Neural cell (in vitro differentiated cells): ENCODE results near the gene SMAD4. TPM values are rescaled to one million over a fixed set of nuclear protein-coding genes. Genes with fewer than 3 reads are reported as not detected.

Source experiments
- H2AFZ ChIP-seq: fragments of 200-600, 300-800 bp; sonication (generic), shearing (Covaris generic); 2 replicates; pipeline ENCODE4 v1.6.0; 2014; ENCODE audit warnings: low read depth, mild to moderate bottlenecking, antibody characterized with exemption, low read length, moderate library complexity
- H3F3A ChIP-seq: fragments of 200-600 bp; shearing (Covaris generic); 2 replicates; pipeline ENCODE4 v1.6.1; 2016; ENCODE audit warnings: mild to moderate bottlenecking, moderate library complexity, mixed read lengths, antibody characterized with exemption, low read length; ENCODE audit not compliant: insufficient read depth, poor library complexity, severe bottlenecking
- H3K27ac ChIP-seq: fragments of 200-600, 300-800 bp; sonication (generic), shearing (Covaris generic); 2 replicates; pipeline ENCODE4 v1.5.1; 2014; ENCODE audit warnings: mild to moderate bottlenecking, low read length, moderate library complexity
- H3K27me3 ChIP-seq: fragments of 300-800, 200-600 bp; sonication (generic), shearing (Covaris generic); 2 replicates; pipeline ENCODE4 v1.6.0; 2014; ENCODE audit warnings: mild to moderate bottlenecking, low read depth, low read length, moderate library complexity; ENCODE audit not compliant: insufficient read depth
- H3K36me3 ChIP-seq: fragments of 300-800, 200-600 bp; sonication (generic), shearing (Covaris generic); 2 replicates; pipeline ENCODE4 v1.5.1; 2014; ENCODE audit warnings: mild to moderate bottlenecking, antibody characterized with exemption, low read length, moderate library complexity; ENCODE audit not compliant: insufficient read depth
- H3K4me2 ChIP-seq: fragments of 300-800, 200-600 bp; sonication (generic), shearing (Covaris generic); 2 replicates; pipeline ENCODE4 v1.6.0; 2014; ENCODE audit warnings: mild to moderate bottlenecking, low read length
- H3K4me3 ChIP-seq: fragments of 300-800, 200-600 bp; sonication (generic), shearing (Covaris generic); 2 replicates; pipeline ENCODE4 v1.5.1; 2014; ENCODE audit warnings: mild to moderate bottlenecking, low read length, moderate library complexity
- H3K79me2 ChIP-seq: fragments of 200-600 bp; shearing (Covaris generic); replicated peaks from 2 replicates; pipeline ENCODE4 v1.6.0; 2014; ENCODE audit warnings: mild to moderate bottlenecking, low read length, moderate library complexity; ENCODE audit not compliant: insufficient read depth
- H3K9ac ChIP-seq: fragments of 300-800, 200-600 bp; sonication (generic), shearing (Covaris generic); 2 replicates; pipeline ENCODE4 v1.6.1; 2016; ENCODE audit warnings: mild to moderate bottlenecking, low read length, mixed read lengths
- H3K9me2 ChIP-seq: fragments of 200-600 bp; shearing (Covaris generic); 2 replicates; pipeline ENCODE4 v1.6.1; 2016; ENCODE audit warnings: mild to moderate bottlenecking, low read length, mixed read lengths; ENCODE audit not compliant: insufficient read depth
- H3K9me3 ChIP-seq: fragments of 200-600, 300-800 bp; sonication (generic), shearing (Covaris generic); 2 replicates; pipeline ENCODE4 v1.6.1; 2016; ENCODE audit warnings: mild to moderate bottlenecking, mixed run types, low read length, moderate library complexity, mixed read lengths
- H4K20me1 ChIP-seq: fragments of 200-600 bp; shearing (Covaris generic); 2 replicates; pipeline ENCODE4 v1.6.1; 2016; ENCODE audit warnings: mild to moderate bottlenecking, mixed run types; ENCODE audit not compliant: insufficient read depth
- EP300 ChIP-seq: fragments of 450-650 bp; conservative IDR thresholded peaks from 2 replicates; pipeline ENCODE4 v1.6.1; 2014; ENCODE audit warnings: antibody characterized with exemption, mild to moderate bottlenecking, moderate library complexity; ENCODE audit not compliant: poor library complexity, severe bottlenecking
- EZH2 ChIP-seq: fragments of 200-600, 300-800 bp; shearing (Covaris generic), sonication (generic); IDR thresholded peaks from 2 replicates; pipeline ENCODE4 v1.6.1; 2014; ENCODE audit warnings: antibody characterized with exemption, low read length, borderline replicate concordance, mild to moderate bottlenecking; ENCODE audit not compliant: insufficient read depth, poor library complexity, severe bottlenecking
- MXI1 ChIP-seq: fragments of 450-650 bp; conservative IDR thresholded peaks from 2 replicates; pipeline ENCODE4 v1.6.1; 2014; ENCODE audit warnings: antibody characterized with exemption, mild to moderate bottlenecking; ENCODE audit not compliant: poor library complexity, severe bottlenecking
- POLR2AphosphoS5 ChIP-seq: IDR thresholded peaks from 2 replicates; pipeline ENCODE4 v1.6.1; 2012
- RAD21 ChIP-seq: fragments of 450-650 bp; conservative IDR thresholded peaks from 2 replicates; pipeline ENCODE4 v1.6.1; 2014; ENCODE audit warnings: antibody characterized with exemption, mild to moderate bottlenecking, moderate library complexity
- SMC3 ChIP-seq: fragments of 450-650 bp; conservative IDR thresholded peaks from 2 replicates; pipeline ENCODE4 v1.6.1; 2014; ENCODE audit warnings: antibody characterized with exemption, mild to moderate bottlenecking, moderate library complexity; ENCODE audit not compliant: poor library complexity
- TAF1 ChIP-seq: IDR thresholded peaks from 2 replicates; pipeline ENCODE4 v1.6.1; 2012; ENCODE audit warnings: low read depth
- polyA plus RNA-seq: library from polyadenylated mRNA; depleted of rRNA; stranded (reverse); fragments of >200 nt; gene quantifications from 2 replicates; pipeline ENCODE4 v1.2.3, GENCODE V29; 2014
- TF ChIP-seq, protein P1 (sequence below): fragments of 450-650 bp; IDR thresholded peaks from 2 replicates; pipeline ENCODE4 v1.5.1; 2014; ENCODE audit warnings: antibody characterized with exemption, mild to moderate bottlenecking, moderate library complexity; ENCODE audit not compliant: poor library complexity, severe bottlenecking
- TF ChIP-seq, protein P2 (sequence below): IDR thresholded peaks from 2 replicates; pipeline ENCODE4 v1.6.1; 2012; ENCODE audit warnings: borderline replicate concordance

Gene SMAD4
- polyA plus RNA-seq, 1 donor from 2014 or later, result 40.2 TPM

GRCh38 chr18:51107598-51108305 is 77.7 kb downstream of the SMAD4 start:
- Histone ChIP-seq H3K4me3 (no peak overlapping the region), H4K20me1 (no peaks in the 10 kb centered on the region), H3K27me3 (no peaks in the 10 kb centered on the region), H3K9me3 (no peaks in the 10 kb centered on the region), H3K27ac (no peak overlapping the region), H3K9me2 (no peaks in the 10 kb centered on the region), H2AFZ (no peak overlapping the region), H3K4me2 (no peak overlapping the region), H3K79me2 (no peaks in the 10 kb centered on the region), H3K36me3 (no peaks in the 10 kb centered on the region), H3F3A (no peaks in the 10 kb centered on the region), H3K9ac (no peak overlapping the region)
- TF ChIP-seq, protein P1, sequence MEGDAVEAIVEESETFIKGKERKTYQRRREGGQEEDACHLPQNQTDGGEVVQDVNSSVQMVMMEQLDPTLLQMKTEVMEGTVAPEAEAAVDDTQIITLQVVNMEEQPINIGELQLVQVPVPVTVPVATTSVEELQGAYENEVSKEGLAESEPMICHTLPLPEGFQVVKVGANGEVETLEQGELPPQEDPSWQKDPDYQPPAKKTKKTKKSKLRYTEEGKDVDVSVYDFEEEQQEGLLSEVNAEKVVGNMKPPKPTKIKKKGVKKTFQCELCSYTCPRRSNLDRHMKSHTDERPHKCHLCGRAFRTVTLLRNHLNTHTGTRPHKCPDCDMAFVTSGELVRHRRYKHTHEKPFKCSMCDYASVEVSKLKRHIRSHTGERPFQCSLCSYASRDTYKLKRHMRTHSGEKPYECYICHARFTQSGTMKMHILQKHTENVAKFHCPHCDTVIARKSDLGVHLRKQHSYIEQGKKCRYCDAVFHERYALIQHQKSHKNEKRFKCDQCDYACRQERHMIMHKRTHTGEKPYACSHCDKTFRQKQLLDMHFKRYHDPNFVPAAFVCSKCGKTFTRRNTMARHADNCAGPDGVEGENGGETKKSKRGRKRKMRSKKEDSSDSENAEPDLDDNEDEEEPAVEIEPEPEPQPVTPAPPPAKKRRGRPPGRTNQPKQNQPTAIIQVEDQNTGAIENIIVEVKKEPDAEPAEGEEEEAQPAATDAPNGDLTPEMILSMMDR, result no peak
- no peak for TF ChIP-seq MXI1
- TF ChIP-seq RAD21, result no peak
- TF ChIP-seq SMC3, result no peak
- TF ChIP-seq POLR2AphosphoS5, result no peak
- TF ChIP-seq TAF1, result no peak
- TF ChIP-seq EZH2, result no peak
- TF ChIP-seq, protein P2, sequence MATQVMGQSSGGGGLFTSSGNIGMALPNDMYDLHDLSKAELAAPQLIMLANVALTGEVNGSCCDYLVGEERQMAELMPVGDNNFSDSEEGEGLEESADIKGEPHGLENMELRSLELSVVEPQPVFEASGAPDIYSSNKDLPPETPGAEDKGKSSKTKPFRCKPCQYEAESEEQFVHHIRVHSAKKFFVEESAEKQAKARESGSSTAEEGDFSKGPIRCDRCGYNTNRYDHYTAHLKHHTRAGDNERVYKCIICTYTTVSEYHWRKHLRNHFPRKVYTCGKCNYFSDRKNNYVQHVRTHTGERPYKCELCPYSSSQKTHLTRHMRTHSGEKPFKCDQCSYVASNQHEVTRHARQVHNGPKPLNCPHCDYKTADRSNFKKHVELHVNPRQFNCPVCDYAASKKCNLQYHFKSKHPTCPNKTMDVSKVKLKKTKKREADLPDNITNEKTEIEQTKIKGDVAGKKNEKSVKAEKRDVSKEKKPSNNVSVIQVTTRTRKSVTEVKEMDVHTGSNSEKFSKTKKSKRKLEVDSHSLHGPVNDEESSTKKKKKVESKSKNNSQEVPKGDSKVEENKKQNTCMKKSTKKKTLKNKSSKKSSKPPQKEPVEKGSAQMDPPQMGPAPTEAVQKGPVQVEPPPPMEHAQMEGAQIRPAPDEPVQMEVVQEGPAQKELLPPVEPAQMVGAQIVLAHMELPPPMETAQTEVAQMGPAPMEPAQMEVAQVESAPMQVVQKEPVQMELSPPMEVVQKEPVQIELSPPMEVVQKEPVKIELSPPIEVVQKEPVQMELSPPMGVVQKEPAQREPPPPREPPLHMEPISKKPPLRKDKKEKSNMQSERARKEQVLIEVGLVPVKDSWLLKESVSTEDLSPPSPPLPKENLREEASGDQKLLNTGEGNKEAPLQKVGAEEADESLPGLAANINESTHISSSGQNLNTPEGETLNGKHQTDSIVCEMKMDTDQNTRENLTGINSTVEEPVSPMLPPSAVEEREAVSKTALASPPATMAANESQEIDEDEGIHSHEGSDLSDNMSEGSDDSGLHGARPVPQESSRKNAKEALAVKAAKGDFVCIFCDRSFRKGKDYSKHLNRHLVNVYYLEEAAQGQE, result no peak
- TF ChIP-seq EP300, result no peak

DNA sequence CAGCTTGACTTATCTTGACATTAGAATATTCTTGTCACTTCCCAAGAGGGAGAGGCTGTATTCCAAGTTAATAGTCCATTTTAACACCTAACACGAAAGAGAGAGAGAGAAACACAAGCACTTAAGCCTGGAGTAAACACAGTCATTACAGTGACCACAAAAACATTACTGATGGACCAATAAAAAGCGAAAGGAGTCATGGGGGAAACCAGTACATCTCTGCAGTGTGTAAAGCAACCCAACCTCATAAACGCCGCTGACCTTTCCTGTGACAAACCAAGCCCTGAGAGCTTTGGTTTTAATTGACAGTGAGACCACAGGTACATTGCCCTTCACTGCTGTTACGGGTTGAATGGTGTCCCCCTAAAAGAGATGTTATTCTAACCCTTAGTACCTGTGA is 78.3 kb downstream of the SMAD4 start:
- TF ChIP-seq POLR2AphosphoS5 (no peak), TAF1 (no peak), MXI1 (no peak), EP300 (no peak), EZH2 (no peak), RAD21 (no peak), SMC3 (no peak)
- TF ChIP-seq, protein P1, result no peak
- TF ChIP-seq, protein P2, result no peak
- Histone ChIP-seq H2AFZ (no peak overlapping the region), H3K27ac (no peak overlapping the region)

More for the DNA sequence above, 78.3 kb downstream of the SMAD4 start:
- H3K9me3 ChIP-seq, result no peaks in the 10 kb centered on the region
- H3K36me3 ChIP-seq, result no peaks in the 10 kb centered on the region
- H3K4me3 ChIP-seq, result no peak overlapping the region
- no peaks in the 10 kb centered on the region for H3K79me2 ChIP-seq
- no peaks in the 10 kb centered on the region for H3K9me2 ChIP-seq
- H3K27me3 ChIP-seq, result no peaks in the 10 kb centered on the region
- H3K9ac ChIP-seq, result no peak overlapping the region
- no peak overlapping the region for H3K4me2 ChIP-seq
- H3F3A ChIP-seq, result no peaks in the 10 kb centered on the region
- H4K20me1 ChIP-seq, result no peaks in the 10 kb centered on the region
